IMR-90 (cell line): ENCODE data around the gene VSTM5. TPM values are rescaled to one million over a fixed set of nuclear protein-coding genes. Genes with fewer than 3 reads are reported as not detected.
A peak's percentile ranks its signal among the peaks of the same experiment; 100 is the strongest.

ENCODE experiments used
- ATAC-seq: fragments of 200-7000 bp; cut with Tn5 transposase; 2 replicates; pipeline ENCODE4 v1.9.1; 2020; ENCODE audit warnings: low read depth, mild to moderate bottlenecking, moderate library complexity
- BruUV-seq: library from RNA; stranded (reverse); fragments of 400-500 nt; replicated peaks from 2 replicates; lab custom pipeline; 2021; lab: Mats Ljungman, UMichigan
- CTCF ChIA-PET: fragments of 300-600 bp; formaldehyde crosslinking; extraction: SDS; loops from one replicate; lab custom pipeline; 2021; ENCODE audit warnings: antibody characterized with exemption; lab: Yijun Ruan, JAX
- POLR2A ChIA-PET: fragments of 300-600 bp; sonication (Branson Sonifier 250); formaldehyde crosslinking; loops from one replicate; lab custom pipeline; 2022; ENCODE audit warnings: antibody characterized with exemption; ENCODE audit not compliant: unreplicated experiment; lab: Charles Lee
- DNase-seq: peaks from one replicate; pipeline ENCODE4 v3.0.0; 2013
- H2AFZ ChIP-seq: replicated peaks from 2 replicates; pipeline ENCODE3; 2013; ENCODE audit warnings: low read length, mild to moderate bottlenecking; ENCODE audit not compliant: poor library complexity
- H2AK5ac ChIP-seq: 2 replicates; pipeline ENCODE4 v1.6.1; 2013; ENCODE audit warnings: low read depth, low read length, inconsistent platforms
- H2AK9ac ChIP-seq: replicated peaks from 2 replicates; pipeline ENCODE3; 2013; ENCODE audit warnings: mild to moderate bottlenecking, low read depth, low read length, moderate library complexity; ENCODE audit not compliant: poor library complexity
- H2BK120ac ChIP-seq: 2 replicates; pipeline ENCODE4 v1.6.1; 2013; ENCODE audit warnings: low read depth, low read length, inconsistent platforms
- H2BK15ac ChIP-seq: 3 replicates; pipeline ENCODE4 v1.6.1; 2013; ENCODE audit warnings: low read depth, low read length, inconsistent platforms
- H2BK20ac ChIP-seq: 2 replicates; pipeline ENCODE4 v1.6.1; 2013; ENCODE audit warnings: low read depth, mild to moderate bottlenecking, inconsistent platforms, low read length, moderate library complexity
- H2BK5ac ChIP-seq: 2 replicates; pipeline ENCODE4 v1.6.1; 2013; ENCODE audit warnings: mild to moderate bottlenecking, low read depth, low read length, inconsistent platforms; ENCODE audit not compliant: poor library complexity, severe bottlenecking
- H3K14ac ChIP-seq: replicated peaks from 2 replicates; pipeline ENCODE4 v1.6.1; 2013; ENCODE audit warnings: low read depth, low read length, inconsistent platforms
- H3K18ac ChIP-seq: 2 replicates; pipeline ENCODE4 v1.6.1; 2013; ENCODE audit warnings: low read depth, low read length, control low read depth
- H3K23ac ChIP-seq: 2 replicates; pipeline ENCODE4 v1.6.1; 2013; ENCODE audit warnings: low read depth, low read length, inconsistent platforms
- H3K27ac ChIP-seq: 2 replicates; pipeline ENCODE4 v1.5.1; 2013; ENCODE audit warnings: mild to moderate bottlenecking, control low read depth, low read length; ENCODE audit not compliant: insufficient read depth
- H3K27me3 ChIP-seq: 2 replicates; pipeline ENCODE4 v1.6.1; 2013; ENCODE audit warnings: low read length; ENCODE audit not compliant: control insufficient read depth, insufficient read depth
- H3K36me3 ChIP-seq: 2 replicates; pipeline ENCODE4 v1.6.1; 2013; ENCODE audit warnings: low read length, mixed read lengths; ENCODE audit not compliant: control insufficient read depth, insufficient read depth
- H3K4ac ChIP-seq: 2 replicates; pipeline ENCODE4 v1.6.1; 2013; ENCODE audit warnings: low read depth, low read length, inconsistent platforms
- H3K4me1 ChIP-seq: 2 replicates; pipeline ENCODE4 v1.6.1; 2013; ENCODE audit warnings: low read length, mixed read lengths; ENCODE audit not compliant: control insufficient read depth, insufficient read depth
- H3K4me2 ChIP-seq: 2 replicates; pipeline ENCODE4 v1.6.1; 2013; ENCODE audit warnings: low read depth, mild to moderate bottlenecking, control low read depth, low read length, moderate library complexity
- H3K4me3 ChIP-seq: 2 replicates; pipeline ENCODE4 v1.5.1; 2013; ENCODE audit warnings: low read depth, mild to moderate bottlenecking, control low read depth, low read length, moderate library complexity; ENCODE audit not compliant: insufficient read depth
- H3K56ac ChIP-seq: 2 replicates; pipeline ENCODE4 v1.6.1; 2013; ENCODE audit warnings: low read length, inconsistent platforms; ENCODE audit not compliant: insufficient read depth; ENCODE audit errors: extremely low read depth
- H3K79me1 ChIP-seq, 2 experiments: 2 replicates each; pipeline ENCODE4 v1.6.1; 2013; ENCODE audit warnings: low read length in 2 of 2, inconsistent platforms in 1 of 2, low read depth in 1 of 2
- H3K9ac ChIP-seq: 2 replicates; pipeline ENCODE4 v1.6.1; 2013; ENCODE audit warnings: low read depth, low read length, control low read depth
- H3K9me1 ChIP-seq: 2 replicates; pipeline ENCODE4 v1.6.1; 2013; ENCODE audit warnings: low read length, inconsistent platforms; ENCODE audit not compliant: insufficient read depth
- H3K9me3 ChIP-seq: 2 replicates; pipeline ENCODE4 v1.6.1; 2013; ENCODE audit warnings: low read length; ENCODE audit not compliant: control insufficient read depth, insufficient read depth
- H4K20me1 ChIP-seq: 2 replicates; pipeline ENCODE4 v1.6.1; 2013; ENCODE audit warnings: low read length, inconsistent platforms; ENCODE audit not compliant: insufficient read depth
- H4K5ac ChIP-seq: 2 replicates; pipeline ENCODE4 v1.6.1; 2013; ENCODE audit warnings: mild to moderate bottlenecking, low read depth, low read length, control low read depth
- H4K8ac ChIP-seq, 2 experiments: 2 replicates each; pipeline ENCODE4 v1.6.1; 2013; ENCODE audit warnings: low read depth in 2 of 2, low read length in 2 of 2, control low read depth in 1 of 2, inconsistent platforms in 1 of 2
- H4K91ac ChIP-seq: 2 replicates; pipeline ENCODE4 v1.6.1; 2013; ENCODE audit warnings: low read depth, low read length, inconsistent platforms; ENCODE audit not compliant: insufficient read depth
- BHLHE40 ChIP-seq: fragments of 150-350 bp; IDR thresholded peaks from 2 replicates; pipeline ENCODE4 v1.6.1; 2016; ENCODE audit warnings: mild to moderate bottlenecking, low read depth, low read length
- CEBPB ChIP-seq: IDR thresholded peaks from 2 replicates; pipeline ENCODE4 v1.6.1; 2012; ENCODE audit warnings: low read depth, low read length, improper control_type of control experiment
- CHD1 ChIP-seq: IDR thresholded peaks from 2 replicates; pipeline ENCODE4 v1.6.1; 2012; ENCODE audit warnings: low read depth, low read length, improper control_type of control experiment
- FOS ChIP-seq: fragments of 150-350 bp; IDR thresholded peaks from 2 replicates; pipeline ENCODE4 v1.6.1; 2016; ENCODE audit warnings: low read depth, low read length
- MAFK ChIP-seq: IDR thresholded peaks from 2 replicates; pipeline ENCODE4 v1.6.1; 2012; ENCODE audit warnings: low read depth, low read length, improper control_type of control experiment
- MAZ ChIP-seq: IDR thresholded peaks from 2 replicates; pipeline ENCODE4 v1.6.1; 2012; ENCODE audit warnings: low read depth, mild to moderate bottlenecking, low read length, improper control_type of control experiment, moderate library complexity, borderline replicate concordance
- MXI1 ChIP-seq: IDR thresholded peaks from 2 replicates; pipeline ENCODE4 v1.6.1; 2012; ENCODE audit warnings: low read depth, mild to moderate bottlenecking, low read length, moderate library complexity, borderline replicate concordance
- NFE2L2 ChIP-seq: fragments of 150-350 bp; IDR thresholded peaks from 2 replicates; pipeline ENCODE4 v1.6.1; 2016; ENCODE audit warnings: low read depth, mild to moderate bottlenecking, low read length
- POLR2A ChIP-seq: IDR thresholded peaks from 2 replicates; pipeline ENCODE4 v1.6.1; 2012; ENCODE audit warnings: mild to moderate bottlenecking, low read depth, low read length
- RAD21 ChIP-seq: IDR thresholded peaks from 2 replicates; pipeline ENCODE4 v1.6.1; 2012; ENCODE audit warnings: low read length, improper control_type of control experiment
- RCOR1 ChIP-seq: IDR thresholded peaks from 2 replicates; pipeline ENCODE4 v1.6.1; 2012; ENCODE audit warnings: mild to moderate bottlenecking, low read length, improper control_type of control experiment; ENCODE audit not compliant: insufficient replicate concordance
- RFX5 ChIP-seq: IDR thresholded peaks from 2 replicates; pipeline ENCODE4 v1.8.0; 2012; ENCODE audit warnings: low read depth, mild to moderate bottlenecking, low read length, moderate library complexity
- SMC3 ChIP-seq: fragments of 150-350 bp; IDR thresholded peaks from 2 replicates; pipeline ENCODE4 v1.6.1; 2016; ENCODE audit warnings: low read depth, mild to moderate bottlenecking, antibody characterized with exemption, low read length, moderate library complexity
- WGBS, 2 experiments: methylation state at CpG; one replicate each; pipeline versions ENCODE4 v1.1.5 to v1.1.7; 2013; ENCODE audit warnings: missing lambda C conversion rate in 2 of 2; ENCODE audit not compliant: insufficient read length in 1 of 2; ENCODE audit errors: extremely low coverage in 2 of 2; 5-methylcytosine and 5-hydroxymethylcytosine counted together
- dilution Hi-C: fragments of 300-500 bp; cut with HindIII; formaldehyde crosslinking; loops from one replicate; pipeline ENCODE4 v1.14.3; 2018; ENCODE audit warnings: low sequenced_read_pairs; ENCODE audit not compliant: unreplicated experiment
- in situ Hi-C: fragments of 300-500 bp; cut with MboI; formaldehyde crosslinking; loops from 3 replicates; pipeline ENCODE4 v1.14.3; 2019; ENCODE audit warnings: low sequenced_read_pairs, inconsistent platforms, mixed read lengths
- intact Hi-C: fragments of 100-400 bp; cut with micrococcal nuclease; formaldehyde crosslinking; loops from 2 replicates; pipeline ENCODE4 v1.10.0; 2022
- polyA plus RNA-seq, 3 experiments: library from polyadenylated mRNA; depleted of rRNA; stranded (reverse); fragments of >200 nt; gene quantifications; 2 replicates each; pipeline ENCODE4 v1.2.3, GENCODE V29; 2012; ENCODE audit warnings: low replicate concordance in 1 of 3
- total RNA-seq: library from RNA; depleted of rRNA; stranded (reverse); fragments of >200 nt; gene quantifications from 2 replicates; pipeline ENCODE4 v1.2.3, GENCODE V29; 2012
- TF ChIP-seq, protein P1 (sequence below): fragments of 150-350 bp; IDR thresholded peaks from 2 replicates; pipeline ENCODE4 v1.6.1; 2017; ENCODE audit warnings: mild to moderate bottlenecking, antibody characterized with exemption, low read length, low read depth
- TF ChIP-seq, protein P2 (sequence below): conservative IDR thresholded peaks from 2 replicates; pipeline ENCODE4 v1.5.1; 2012; ENCODE audit warnings: mild to moderate bottlenecking, low read depth, low read length, improper control_type of control experiment
- TF ChIP-seq, protein P3 (sequence below): fragments of 150-350 bp; IDR thresholded peaks from 2 replicates; pipeline ENCODE4 v1.6.1; 2016; ENCODE audit warnings: low read depth, mild to moderate bottlenecking, low read length, moderate library complexity, borderline replicate concordance

VSTM5 gene
- total and polyA plus RNA-seq, 2 of the 4 experiments (the other 2 are of a cell fraction) = 0.36 to 0.43 TPM

DNA sequence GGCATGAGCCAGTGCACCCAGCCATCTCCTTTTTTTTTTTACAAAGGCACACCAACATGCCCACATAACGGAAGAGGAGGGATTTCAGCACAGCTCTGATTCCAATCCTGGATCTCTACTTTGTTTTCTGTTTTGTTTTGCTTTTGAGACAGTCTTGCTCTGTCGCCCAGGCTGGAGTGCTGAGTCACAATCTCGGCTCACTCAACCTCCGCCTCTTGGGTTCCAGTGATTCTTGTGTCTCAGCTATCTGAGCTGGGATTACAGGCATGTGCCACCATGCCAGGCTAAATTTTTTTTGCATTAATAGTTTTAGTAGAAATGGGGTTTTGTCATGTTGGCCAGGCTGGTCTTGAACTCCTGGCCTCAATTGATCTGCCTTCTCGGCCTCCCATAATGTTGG, 28.1 kb downstream of the VSTM5 start:
- no peak overlapping the region for H2BK15ac ChIP-seq
- H3K4me2 ChIP-seq = no peak overlapping the region
- ATAC-seq (peak; percentile 66), DNase-seq (no peak)
- no peak overlapping the region for H4K91ac ChIP-seq
- no peak overlapping the region for H3K18ac ChIP-seq
- in situ Hi-C loops (no loop called here), intact Hi-C loops (no loop called here), dilution Hi-C loops (no loop called here)
- H4K20me1 ChIP-seq = no peaks in the 10 kb centered on the region
- no peak overlapping the region for H3K14ac ChIP-seq
- no peak overlapping the region for H3K23ac ChIP-seq
- 0 out of 2 replicates have a peak, but pooled peaks cover under 1% of the 10 kb centered on the region for H3K36me3 ChIP-seq
- H3K79me1 ChIP-seq = no peaks in the 10 kb centered on the region
- H2BK5ac ChIP-seq = no peak overlapping the region
- no peaks in the 10 kb centered on the region for H3K9me1 ChIP-seq
- H2BK120ac ChIP-seq = no peak overlapping the region
- no peak overlapping the region for H3K4me3 ChIP-seq
- H3K4ac ChIP-seq = no peak overlapping the region
- no peaks in the 10 kb centered on the region for H3K9me3 ChIP-seq
- no peak overlapping the region for H2AK5ac ChIP-seq
- no peak overlapping the region for H2AFZ ChIP-seq
- CTCF ChIA-PET = no interaction called here
- no peak overlapping the region for H3K56ac ChIP-seq
- H3K4me1 ChIP-seq = no peaks in the 10 kb centered on the region
- no peaks in the 10 kb centered on the region for H3K27me3 ChIP-seq
- no peak overlapping the region for H4K8ac ChIP-seq
- H2AK9ac ChIP-seq = no peak overlapping the region
- 100% methylated on average over 1 of the region's 5 CpGs; no CpG with 5 or more reads in 1 of the 2 experiments for WGBS, 2 experiments
- H4K5ac ChIP-seq = no peak overlapping the region
- no peak overlapping the region for H3K27ac ChIP-seq
- TF ChIP-seq FOS (no peak), CHD1 (no peak), RFX5 (no peak), POLR2A (no peak), RAD21 (no peak), SMC3 (no peak), NFE2L2 (no peak), RCOR1 (no peak), MAZ (no peak), BHLHE40 (no peak), MXI1 (no peak), CEBPB (no peak), MAFK (no peak)
- TF ChIP-seq, protein P1, sequence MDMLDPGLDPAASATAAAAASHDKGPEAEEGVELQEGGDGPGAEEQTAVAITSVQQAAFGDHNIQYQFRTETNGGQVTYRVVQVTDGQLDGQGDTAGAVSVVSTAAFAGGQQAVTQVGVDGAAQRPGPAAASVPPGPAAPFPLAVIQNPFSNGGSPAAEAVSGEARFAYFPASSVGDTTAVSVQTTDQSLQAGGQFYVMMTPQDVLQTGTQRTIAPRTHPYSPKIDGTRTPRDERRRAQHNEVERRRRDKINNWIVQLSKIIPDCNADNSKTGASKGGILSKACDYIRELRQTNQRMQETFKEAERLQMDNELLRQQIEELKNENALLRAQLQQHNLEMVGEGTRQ = no peak
- TF ChIP-seq, protein P2, sequence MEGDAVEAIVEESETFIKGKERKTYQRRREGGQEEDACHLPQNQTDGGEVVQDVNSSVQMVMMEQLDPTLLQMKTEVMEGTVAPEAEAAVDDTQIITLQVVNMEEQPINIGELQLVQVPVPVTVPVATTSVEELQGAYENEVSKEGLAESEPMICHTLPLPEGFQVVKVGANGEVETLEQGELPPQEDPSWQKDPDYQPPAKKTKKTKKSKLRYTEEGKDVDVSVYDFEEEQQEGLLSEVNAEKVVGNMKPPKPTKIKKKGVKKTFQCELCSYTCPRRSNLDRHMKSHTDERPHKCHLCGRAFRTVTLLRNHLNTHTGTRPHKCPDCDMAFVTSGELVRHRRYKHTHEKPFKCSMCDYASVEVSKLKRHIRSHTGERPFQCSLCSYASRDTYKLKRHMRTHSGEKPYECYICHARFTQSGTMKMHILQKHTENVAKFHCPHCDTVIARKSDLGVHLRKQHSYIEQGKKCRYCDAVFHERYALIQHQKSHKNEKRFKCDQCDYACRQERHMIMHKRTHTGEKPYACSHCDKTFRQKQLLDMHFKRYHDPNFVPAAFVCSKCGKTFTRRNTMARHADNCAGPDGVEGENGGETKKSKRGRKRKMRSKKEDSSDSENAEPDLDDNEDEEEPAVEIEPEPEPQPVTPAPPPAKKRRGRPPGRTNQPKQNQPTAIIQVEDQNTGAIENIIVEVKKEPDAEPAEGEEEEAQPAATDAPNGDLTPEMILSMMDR = no peak
- TF ChIP-seq, protein P3, sequence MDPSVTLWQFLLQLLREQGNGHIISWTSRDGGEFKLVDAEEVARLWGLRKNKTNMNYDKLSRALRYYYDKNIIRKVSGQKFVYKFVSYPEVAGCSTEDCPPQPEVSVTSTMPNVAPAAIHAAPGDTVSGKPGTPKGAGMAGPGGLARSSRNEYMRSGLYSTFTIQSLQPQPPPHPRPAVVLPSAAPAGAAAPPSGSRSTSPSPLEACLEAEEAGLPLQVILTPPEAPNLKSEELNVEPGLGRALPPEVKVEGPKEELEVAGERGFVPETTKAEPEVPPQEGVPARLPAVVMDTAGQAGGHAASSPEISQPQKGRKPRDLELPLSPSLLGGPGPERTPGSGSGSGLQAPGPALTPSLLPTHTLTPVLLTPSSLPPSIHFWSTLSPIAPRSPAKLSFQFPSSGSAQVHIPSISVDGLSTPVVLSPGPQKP = no peak
- no peak overlapping the region for H2BK20ac ChIP-seq
- BruUV-seq = no TSS peak
- POLR2A ChIA-PET = no interaction called here
- no peak overlapping the region for H3K9ac ChIP-seq
